ENCODE results near the gene ACY1. TPM values are rescaled to one million over a fixed set of nuclear protein-coding genes. Genes with fewer than 3 reads are reported as not detected.

Gene ACY1
- total and polyA plus RNA-seq, 2 donors (not counting 3 experiments of a cell fraction or from before 2014, with no cell fraction given) = 13.4 to 32.9 TPM

- BruUV-seq (replicated peaks) = no TSS peak
- H3K27ac ChIP-seq (ENCODE audit: insufficient read depth, low read depth, low read length) = no peak overlapping the region
- no peak for DNase-seq (ENCODE audit: low read depth, low spot score)
- no peaks in the 10 kb centered on the region for H3K9me1 ChIP-seq (replicated peaks; ENCODE audit: control insufficient read depth, extremely low read depth, insufficient read depth, low read length)
- TF ChIP-seq MYC (IDR thresholded peaks at IDR 0.05; ENCODE audit: low read depth, low read length) = no peak
- no peaks in the 10 kb centered on the region for H3K79me2 ChIP-seq (ENCODE audit: control insufficient read depth, insufficient read depth, low read length)
- no peak for FAIRE-seq
- no peak overlapping the region for H2AFZ ChIP-seq (ENCODE audit: low read depth, low read length)
- H3K4me3 ChIP-seq (replicated peaks in 1 of 3; ENCODE audit: insufficient read depth in 1 of 3, low read depth in 1 of 3, low read length in 3 of 3) = no peak overlapping the region
- H3K9me3 ChIP-seq (replicated peaks; ENCODE audit: control insufficient read depth, insufficient read depth, low read length) = no peaks in the 10 kb centered on the region
- peaks cover 3% of the 10 kb centered on the region for H3K4me1 ChIP-seq (ENCODE audit: control insufficient read depth, extremely low read depth, insufficient read depth, low read length)
- ChIA-PET CTCF (no interaction called here), POLR2A (no interaction called here)
- no peaks in the 10 kb centered on the region for H3K36me3 ChIP-seq (ENCODE audit: control insufficient read depth in 2 of 2, extremely low read depth in 1 of 2, insufficient read depth in 2 of 2, low read length in 2 of 2)
- no peak overlapping the region for H3K4me2 ChIP-seq (ENCODE audit: insufficient read depth, low read length)
- intact Hi-C loops (cut with micrococcal nuclease) (no loop called here), dilution Hi-C loops (cut with MboI; ENCODE audit: extremely low pct_ligation_motif_present, low sequenced_read_pairs) (no loop called here)
- H3K9ac ChIP-seq (replicated peaks; ENCODE audit: extremely low read depth, insufficient read depth, low read length) = no peak overlapping the region
- no peaks in the 10 kb centered on the region for H4K20me1 ChIP-seq (replicated peaks; ENCODE audit: control insufficient read depth, extremely low read depth, insufficient read depth, low read length)
- H3K27me3 ChIP-seq (ENCODE audit: control insufficient read depth in 2 of 2, insufficient read depth in 2 of 2, low read length in 2 of 2) = no peaks in the 10 kb centered on the region
These were observed 42.1 kb downstream of the ACY1 start for GRCh38 chr3:52025453-52025852.

- Histone ChIP-seq H3K79me2 (ENCODE audit: control insufficient read depth, insufficient read depth, low read length) (no peaks in the 10 kb centered on the region), H3K4me3 (replicated peaks in 1 of 3; ENCODE audit: insufficient read depth in 1 of 3, low read depth in 1 of 3, low read length in 3 of 3) (no peak overlapping the region), H3K27ac (ENCODE audit: insufficient read depth, low read depth, low read length) (no peak overlapping the region), H3K9me1 (replicated peaks; ENCODE audit: control insufficient read depth, extremely low read depth, insufficient read depth, low read length) (no peaks in the 10 kb centered on the region), H4K20me1 (replicated peaks; ENCODE audit: control insufficient read depth, extremely low read depth, insufficient read depth, low read length) (no peaks in the 10 kb centered on the region), H3K36me3 (ENCODE audit: control insufficient read depth in 2 of 2, extremely low read depth in 1 of 2, insufficient read depth in 2 of 2, low read length in 2 of 2) (no peaks in the 10 kb centered on the region), H2AFZ (ENCODE audit: low read depth, low read length) (no peak overlapping the region), H3K9ac (replicated peaks; ENCODE audit: extremely low read depth, insufficient read depth, low read length) (no peak overlapping the region), H3K4me1 (ENCODE audit: control insufficient read depth, extremely low read depth, insufficient read depth, low read length) (peaks cover 3% of the 10 kb centered on the region), H3K4me2 (ENCODE audit: insufficient read depth, low read length) (no peak overlapping the region), H3K27me3 (ENCODE audit: control insufficient read depth in 2 of 2, insufficient read depth in 2 of 2, low read length in 2 of 2) (no peaks in the 10 kb centered on the region), H3K9me3 (replicated peaks; ENCODE audit: control insufficient read depth, insufficient read depth, low read length) (no peaks in the 10 kb centered on the region)
- ChIA-PET POLR2A (no interaction called here), CTCF (no interaction called here)
- DNase-seq (ENCODE audit: low read depth, low spot score) = no peak
- FAIRE-seq = no peak
- BruUV-seq (replicated peaks) = no TSS peak
- TF ChIP-seq POLR2AphosphoS5 (IDR thresholded peaks at IDR 0.05; ENCODE audit: insufficient read depth, low read depth, low read length) (no peak), EZH2 (IDR thresholded peaks at IDR 0.05; ENCODE audit: borderline replicate concordance, low read depth, low read length, severe bottlenecking) (no peak), CTCF (IDR thresholded peaks at IDR 0.05; ENCODE audit: extremely low read depth in 1 of 2, insufficient read depth in 1 of 2, low read depth in 1 of 2, low read length in 2 of 2) (no peak)
- intact Hi-C loops (cut with micrococcal nuclease) = no loop called here
- dilution Hi-C loops (cut with MboI; ENCODE audit: extremely low pct_ligation_motif_present, low sequenced_read_pairs) = no loop called here
These were observed 42.7 kb downstream of the ACY1 start for GRCh38 chr3:52026041-52026440.

Measured in endothelial cell of umbilical vein (primary cell).